ENCODE data around the gene DEFB110. TPM values are rescaled to one million over a fixed set of nuclear protein-coding genes. Genes with fewer than 3 reads are reported as not detected.
A peak's percentile ranks its signal among the peaks of the same experiment; 100 is the strongest.

The DEFB110 gene
- total and polyA plus RNA-seq, 4 experiments from 2014 or later: not detected

GRCh38 chr6:49982046-49982445, 39.7 kb downstream of the DEFB110 start:
- H3K4me1 ChIP-seq (ENCODE audit: insufficient read depth, low read length): no peaks in the 10 kb centered on the region
- peaks cover 0 to 10% (median 6%) of the 10 kb centered on the region in 8 donors for H3K9me3 Mint-ChIP-seq
- H3K27ac ChIP-seq (ENCODE audit: low read depth, low read length): no peak overlapping the region
- no peaks in the 10 kb centered on the region for H3K9me3 ChIP-seq (ENCODE audit: control insufficient read depth in 1 of 2, low read length in 2 of 2)
- no peak overlapping the region for H3K27ac Mint-ChIP-seq
- ChIA-PET POLR2A (ENCODE audit: partially characterized antibody) (no interaction called here), CTCF (ENCODE audit: partially characterized antibody) (no interaction called here)
- no peaks in the 10 kb centered on the region for H3K27me3 ChIP-seq (ENCODE audit: insufficient read depth, low read length)
- H3K36me3 Mint-ChIP-seq: no peaks in the 10 kb centered on the region
- no peak overlapping the region for H3K4me3 ChIP-seq (ENCODE audit: low read length in 2 of 2)
- H3K36me3 ChIP-seq (ENCODE audit: insufficient read depth, low read length): no peaks in the 10 kb centered on the region
- H3K4me3 Mint-ChIP-seq: no peak overlapping the region
- intact Hi-C loops (cut with micrococcal nuclease): no loop called here
- H3K4me1 Mint-ChIP-seq: peaks cover 5 to 9% (median 6%) of the 10 kb centered on the region in 4 donors
- no peak for DNase-seq
- no peaks in the 10 kb centered on the region for H3K27me3 Mint-ChIP-seq

- Histone ChIP-seq H3K36me3 (ENCODE audit: insufficient read depth, low read length) (no peaks in the 10 kb centered on the region), H3K4me1 (ENCODE audit: insufficient read depth, low read length) (no peaks in the 10 kb centered on the region), H3K27me3 (ENCODE audit: insufficient read depth, low read length) (no peaks in the 10 kb centered on the region), H3K9me3 (ENCODE audit: control insufficient read depth in 1 of 2, low read length in 2 of 2) (no peaks in the 10 kb centered on the region), H3K27ac (ENCODE audit: low read depth, low read length) (no peak overlapping the region), H3K4me3 (ENCODE audit: low read length in 2 of 2) (no peak overlapping the region)
- ChIA-PET CTCF (ENCODE audit: partially characterized antibody) (no interaction called here), POLR2A (ENCODE audit: partially characterized antibody) (no interaction called here)
- Mint-ChIP-seq H3K4me1 (peaks cover 5 to 9% (median 6%) of the 10 kb centered on the region in 4 donors), H3K4me3 (no peak overlapping the region), H3K27me3 (no peaks in the 10 kb centered on the region), H3K27ac (no peak overlapping the region), H3K36me3 (no peaks in the 10 kb centered on the region), H3K9me3 (peaks cover 0 to 10% (median 6%) of the 10 kb centered on the region in 8 donors)
- peak in 1 of 5 donors; percentile 8 for DNase-seq
- intact Hi-C loops (cut with micrococcal nuclease): no loop called here
Measured at GRCh38 chr6:49980898-49981297, 40.9 kb downstream of the DEFB110 start.

GRCh38 chr6:49979584-49979983, 42.2 kb downstream of the DEFB110 start:
- Histone ChIP-seq H3K27ac (ENCODE audit: low read depth, low read length) (no peak overlapping the region), H3K27me3 (ENCODE audit: insufficient read depth, low read length) (no peaks in the 10 kb centered on the region), H3K4me1 (ENCODE audit: insufficient read depth, low read length) (no peaks in the 10 kb centered on the region), H3K4me3 (ENCODE audit: low read length in 2 of 2) (no peak overlapping the region), H3K36me3 (ENCODE audit: insufficient read depth, low read length) (no peaks in the 10 kb centered on the region), H3K9me3 (ENCODE audit: control insufficient read depth in 1 of 2, low read length in 2 of 2) (no peaks in the 10 kb centered on the region)
- DNase-seq: no peak
- Mint-ChIP-seq H3K4me1 (peaks cover 5 to 9% (median 6%) of the 10 kb centered on the region in 4 donors), H3K27ac (no peak overlapping the region), H3K4me3 (no peak overlapping the region), H3K27me3 (no peaks in the 10 kb centered on the region), H3K9me3 (peaks cover 0 to 10% (median 5%) of the 10 kb centered on the region in 8 donors), H3K36me3 (no peaks in the 10 kb centered on the region)
- CTCF ChIA-PET (ENCODE audit: partially characterized antibody): no interaction called here
- POLR2A ChIA-PET (ENCODE audit: partially characterized antibody): no interaction called here
- intact Hi-C loops (cut with micrococcal nuclease): no loop called here

GRCh38 chr6:49978332-49979226, 43.2 kb downstream of the DEFB110 start:
- Histone ChIP-seq H3K27me3 (ENCODE audit: insufficient read depth, low read length) (no peaks in the 10 kb centered on the region), H3K9me3 (ENCODE audit: control insufficient read depth in 1 of 2, low read length in 2 of 2) (no peaks in the 10 kb centered on the region), H3K36me3 (ENCODE audit: insufficient read depth, low read length) (no peaks in the 10 kb centered on the region), H3K27ac (ENCODE audit: low read depth, low read length) (no peak overlapping the region), H3K4me1 (ENCODE audit: insufficient read depth, low read length) (no peaks in the 10 kb centered on the region), H3K4me3 (ENCODE audit: low read length in 2 of 2) (no peak overlapping the region)
- Mint-ChIP-seq H3K4me3 (peak overlapping the region in 7 of 8 donors; percentile 4 to 74 (median 40)), H3K9me3 (peaks cover 0 to 10% (median 5%) of the 10 kb centered on the region in 8 donors), H3K4me1 (peaks cover 5 to 9% (median 6%) of the 10 kb centered on the region in 4 donors), H3K27ac (no peak overlapping the region), H3K36me3 (no peaks in the 10 kb centered on the region), H3K27me3 (no peaks in the 10 kb centered on the region)
- DNase-seq: no peak
- intact Hi-C loops (cut with micrococcal nuclease): no loop called here
- ChIA-PET POLR2A (ENCODE audit: partially characterized antibody) (no interaction called here), CTCF (ENCODE audit: partially characterized antibody) (no interaction called here)

GRCh38 chr6:49969605-49970004, 52.2 kb downstream of the DEFB110 start, which contains the start of gene DEFB113:
DEFB113 (minus strand) TSS chr6:49969625; CDS start chr6:49969625, 0 bp downstream.
- ChIA-PET CTCF (ENCODE audit: partially characterized antibody) (no interaction called here), POLR2A (ENCODE audit: partially characterized antibody) (no interaction called here)
- Histone ChIP-seq H3K9me3 (ENCODE audit: control insufficient read depth in 1 of 2, low read length in 2 of 2) (no peaks in the 10 kb centered on the region), H3K27ac (ENCODE audit: low read depth, low read length) (no peak within 1 kb of the TSS), H3K36me3 (ENCODE audit: insufficient read depth, low read length) (no peaks in the 10 kb centered on the region), H3K4me3 (ENCODE audit: low read length in 2 of 2) (no peak within 1 kb of the TSS), H3K4me1 (ENCODE audit: insufficient read depth, low read length) (no peaks in the 10 kb centered on the region), H3K27me3 (ENCODE audit: insufficient read depth, low read length) (no peaks in the 10 kb centered on the region)
- Mint-ChIP-seq H3K36me3 (no peaks in the 10 kb centered on the region), H3K9me3 (peaks cover 0 to 7% (median 3%) of the 10 kb centered on the region in 8 donors), H3K4me1 (no peaks in the 10 kb centered on the region), H3K27ac (no peak within 1 kb of the TSS), H3K4me3 (no peak within 1 kb of the TSS), H3K27me3 (no peaks in the 10 kb centered on the region)
- DNase-seq: no peak
- intact Hi-C loops (cut with micrococcal nuclease): no loop called here

Other genes starting within 250 kb of the DEFB110 start
- gene PGK2, start 234.7 kb downstream of the DEFB110 start, total RNA-seq: not detected
- gene PGK2, start 234.7 kb downstream of the DEFB110 start, polyA plus RNA-seq: not detected
- gene CRISP1, start 155.5 kb downstream of the DEFB110 start, total RNA-seq: not detected
- not detected for gene CRISP1, start 155.5 kb downstream of the DEFB110 start, polyA plus RNA-seq
- not detected for gene DEFB114, start 57.8 kb downstream of the DEFB110 start, total RNA-seq
- gene DEFB114, start 57.8 kb downstream of the DEFB110 start, polyA plus RNA-seq: not detected
- gene DEFB113, start 52.4 kb downstream of the DEFB110 start, total RNA-seq: not detected
- not detected for gene DEFB113, start 52.4 kb downstream of the DEFB110 start, polyA plus RNA-seq
- not detected for gene DEFB112, start 27.9 kb upstream of the DEFB110 start, total RNA-seq
- not detected for gene DEFB112, start 27.9 kb upstream of the DEFB110 start, polyA plus RNA-seq